H1 (cell line): Measurements from ENCODE around the gene UQCRC2. TPM values are rescaled to one million over a fixed set of nuclear protein-coding genes. Genes with fewer than 3 reads are reported as not detected.

Experiments used
- CTCF ChIA-PET: fragments of 300-600 bp; sonication (Branson Sonifier 250); formaldehyde crosslinking; loops from one replicate; lab custom pipeline; 2021; ENCODE audit not compliant: partially characterized antibody; lab: Charles Lee
- POLR2A ChIA-PET: fragments of 300-600 bp; sonication (Branson Sonifier 250); formaldehyde crosslinking; loops from one replicate; lab custom pipeline; 2021; ENCODE audit warnings: inconsistent platforms; ENCODE audit not compliant: partially characterized antibody; lab: Charles Lee
- DNase-seq, 2 experiments: peaks; one replicate each; pipeline versions ENCODE4 v3.0.0 to v3.0.0-alpha.2; 2010 to 2022; ENCODE audit warnings: low spot score in 2 of 2, low read depth in 1 of 2, mixed read lengths in 1 of 2
- FAIRE-seq: peaks from 2 replicates; lab custom pipeline; 2011; peaks lifted over from hg19 to GRCh38; lab: Jason Lieb, UNC
- H2AFZ ChIP-seq: 2 replicates; pipeline ENCODE4 v1.8.1; 2012; ENCODE audit warnings: low read length, inconsistent platforms
- H2AK5ac ChIP-seq: 2 replicates; pipeline ENCODE4 v1.6.1; 2013; ENCODE audit warnings: low read depth, low read length
- H2BK120ac ChIP-seq: replicated peaks from 2 replicates; pipeline ENCODE3; 2013; ENCODE audit warnings: low read depth, low read length, inconsistent platforms
- H2BK12ac ChIP-seq: 2 replicates; pipeline ENCODE4 v1.6.1; 2013; ENCODE audit warnings: low read depth, low read length
- H2BK15ac ChIP-seq: 2 replicates; pipeline ENCODE4 v1.6.1; 2013; ENCODE audit warnings: low read length
- H2BK20ac ChIP-seq: 2 replicates; pipeline ENCODE4 v1.6.1; 2013; ENCODE audit warnings: low read length
- H2BK5ac ChIP-seq: 2 replicates; pipeline ENCODE4 v1.6.1; 2013; ENCODE audit warnings: low read depth, low read length
- H3K14ac ChIP-seq: 2 replicates; pipeline ENCODE4 v1.6.1; 2013; ENCODE audit warnings: inconsistent platforms; ENCODE audit not compliant: insufficient read length
- H3K18ac ChIP-seq: 2 replicates; pipeline ENCODE4 v1.6.1; 2013; ENCODE audit warnings: low read length; ENCODE audit errors: extremely low read depth
- H3K23ac ChIP-seq: 2 replicates; pipeline ENCODE4 v1.6.1; 2013; ENCODE audit warnings: inconsistent platforms; ENCODE audit not compliant: insufficient read length
- H3K23me2 ChIP-seq: 2 replicates; pipeline ENCODE4 v1.6.1; 2013; ENCODE audit warnings: low read depth, low read length
- H3K27ac ChIP-seq: 2 replicates; pipeline ENCODE4 v1.6.1; 2011; ENCODE audit warnings: low read depth, low read length, inconsistent platforms
- H3K27me3 ChIP-seq, 4 experiments: replicated peaks in 1 of 4; 1 replicate in 1 of 4; 2 replicates in 3 of 4; pipeline versions ENCODE4 v1.6.1 to v1.8.1; 2011 to 2013; ENCODE audit warnings: low read length in 3 of 4, mild to moderate bottlenecking in 3 of 4, inconsistent platforms in 2 of 4, mixed read lengths in 2 of 4, moderate library complexity in 1 of 4; ENCODE audit not compliant: control insufficient read depth in 3 of 4, insufficient read depth in 3 of 4; ENCODE audit errors: extremely low read depth in 1 of 4
- H3K36me3 ChIP-seq, 4 experiments: 2 replicates each; pipeline versions ENCODE4 v1.6.1 to v1.8.1; 2011 to 2013; ENCODE audit warnings: mild to moderate bottlenecking in 4 of 4, low read length in 3 of 4, moderate library complexity in 2 of 4, control low read depth in 1 of 4, inconsistent platforms in 1 of 4; ENCODE audit not compliant: insufficient read depth in 4 of 4, control insufficient read depth in 2 of 4
- H3K4ac ChIP-seq: replicated peaks from 2 replicates; pipeline ENCODE3; 2013; ENCODE audit warnings: low read length, low read depth, mixed read lengths, inconsistent platforms; ENCODE audit not compliant: insufficient read length
- H3K4me1 ChIP-seq, 4 experiments: replicated peaks in 1 of 4; 1 replicate in 1 of 4; 2 replicates in 3 of 4; pipeline versions ENCODE4 v1.6.1 to v1.8.1; 2011 to 2013; ENCODE audit warnings: low read length in 3 of 4, inconsistent platforms in 2 of 4, mixed read lengths in 1 of 4; ENCODE audit not compliant: insufficient read depth in 4 of 4, control insufficient read depth in 3 of 4
- H3K4me2 ChIP-seq, 2 experiments: 2 replicates each; pipeline versions ENCODE4 v1.6.1 to v1.8.1; 2011 to 2013; ENCODE audit warnings: low read depth in 2 of 2, low read length in 2 of 2, control low read depth in 1 of 2, inconsistent platforms in 1 of 2, mild to moderate bottlenecking in 1 of 2; ENCODE audit not compliant: insufficient read depth in 1 of 2
- H3K4me3 ChIP-seq, 4 experiments: fragments of 200-600, 300-600 bp in 1 of 4; sonication (generic), shearing (Covaris generic), sonication (Bioruptor Twin) in 1 of 4; 2 replicates each; pipeline versions ENCODE4 v1.5.1 to v1.8.1; 2011 to 2016; ENCODE audit warnings: low read length in 4 of 4, low read depth in 3 of 4, control low read depth in 2 of 4, inconsistent platforms in 2 of 4, mild to moderate bottlenecking in 2 of 4, mixed read lengths in 1 of 4, moderate library complexity in 1 of 4; ENCODE audit not compliant: insufficient read depth in 2 of 4; ENCODE audit errors: extremely low read depth in 1 of 4
- H3K56ac ChIP-seq: replicated peaks from 2 replicates; pipeline ENCODE3; 2013; ENCODE audit warnings: low read depth, mild to moderate bottlenecking, mixed read lengths, low read length, inconsistent platforms; ENCODE audit not compliant: insufficient read length
- H3K79me1 ChIP-seq: 2 replicates; pipeline ENCODE4 v1.6.1; 2013; ENCODE audit warnings: low read depth, low read length, control low read depth
- H3K79me2 ChIP-seq, 2 experiments: 2 replicates each; pipeline versions ENCODE4 v1.6.1 to v1.8.1; 2012 to 2013; ENCODE audit warnings: low read length in 2 of 2, mild to moderate bottlenecking in 2 of 2, inconsistent platforms in 1 of 2; ENCODE audit not compliant: insufficient read depth in 2 of 2, control insufficient read depth in 1 of 2
- H3K9ac ChIP-seq, 4 experiments: replicated peaks in 1 of 4; 1 replicate in 1 of 4; 2 replicates in 3 of 4; pipeline versions ENCODE4 v1.6.1 to v1.8.1; 2011 to 2013; ENCODE audit warnings: low read depth in 3 of 4, low read length in 3 of 4, control low read depth in 2 of 4, mild to moderate bottlenecking in 2 of 4, moderate library complexity in 2 of 4, inconsistent platforms in 1 of 4; ENCODE audit errors: extremely low read depth in 1 of 4
- H3K9me3 ChIP-seq, 2 experiments: 2 replicates each; pipeline versions ENCODE4 v1.6.1 to v1.8.1; 2012 to 2013; ENCODE audit warnings: mild to moderate bottlenecking in 2 of 2, moderate library complexity in 2 of 2, control low read depth in 1 of 2, inconsistent platforms in 1 of 2, low read depth in 1 of 2, low read length in 1 of 2, mixed read lengths in 1 of 2; ENCODE audit not compliant: insufficient read depth in 2 of 2
- H4K20me1 ChIP-seq, 2 experiments: replicated peaks in 1 of 2; 2 replicates each; pipeline versions ENCODE3 to v1.8.1; 2011 to 2013; ENCODE audit warnings: inconsistent platforms in 2 of 2, low read length in 2 of 2, mild to moderate bottlenecking in 1 of 2; ENCODE audit not compliant: insufficient read depth in 2 of 2, control insufficient read depth in 1 of 2
- H4K5ac ChIP-seq: 2 replicates; pipeline ENCODE4 v1.6.1; 2013; ENCODE audit warnings: low read length, low read depth, mixed read lengths, inconsistent platforms; ENCODE audit not compliant: insufficient read length
- H4K8ac ChIP-seq: 2 replicates; pipeline ENCODE4 v1.8.0; 2013; ENCODE audit warnings: mild to moderate bottlenecking, moderate library complexity, low read length, inconsistent platforms; ENCODE audit not compliant: insufficient read depth; ENCODE audit errors: extremely low read depth
- H4K91ac ChIP-seq: replicated peaks from 2 replicates; pipeline ENCODE3; 2013; ENCODE audit warnings: low read length, mixed read lengths, inconsistent platforms; ENCODE audit not compliant: insufficient read length
- RAD21 ChIP-seq, 2 experiments: IDR thresholded peaks in 1 of 2; conservative IDR thresholded peaks in 1 of 2; 2 replicates each; pipeline ENCODE4 v1.6.1; 2011; ENCODE audit warnings: low read depth in 2 of 2, low read length in 2 of 2, improper control_type of control experiment in 1 of 2, inconsistent platforms in 1 of 2, mild to moderate bottlenecking in 1 of 2, moderate library complexity in 1 of 2
- SP4 ChIP-seq: IDR thresholded peaks from 2 replicates; pipeline ENCODE4 v1.6.1; 2012; ENCODE audit warnings: low read length, inconsistent platforms
- TEAD4 ChIP-seq: IDR thresholded peaks from 2 replicates; pipeline ENCODE4 v1.6.1; 2012; ENCODE audit warnings: low read depth, low read length, inconsistent platforms, mixed read lengths
- WGBS, 2 experiments: shearing (Covaris generic) in 1 of 2; methylation state at CpG; one replicate each; pipeline versions ENCODE4 v1.1.6 to v1.1.7; 2013 to 2015; ENCODE audit warnings: low lambda C conversion rate in 2 of 2, mixed read lengths in 2 of 2, inconsistent platforms in 1 of 2, low coverage in 1 of 2, missing lambda C conversion rate in 1 of 2; ENCODE audit not compliant: insufficient replicate concordance in 2 of 2, insufficient coverage in 1 of 2, insufficient read length in 1 of 2; ENCODE audit errors: extremely low coverage in 1 of 2, missing lambda C conversion rate in 1 of 2; 5-methylcytosine and 5-hydroxymethylcytosine counted together
- polyA plus RNA-seq, 7 experiments: library from polyadenylated mRNA; depleted of rRNA in 3 of 7; stranded (reverse) in 5 of 7; unstranded in 2 of 7; fragments of >200 nt in 5 of 7; fragments of 200-250 nt in 2 of 7; gene quantifications; 1 replicate in 5 of 7; 2 replicates in 1 of 7; 4 replicates in 1 of 7; pipeline versions ENCODE4 v1.2.1 to v1.2.3, GENCODE V29; 2011 to 2013; ENCODE audit warnings: missing spikeins in 2 of 7, mixed read lengths in 2 of 7
- total RNA-seq: library from RNA; stranded (reverse); fragmentation: NEBNext Ultra II Directional; extraction: Animal tissue kit (Norgen Biotek cat#: 25700); gene quantifications from 2 replicates; pipeline ENCODE4 v1.2.1, GENCODE V29; 2021

Gene UQCRC2
- total and polyA plus RNA-seq, 2 of the 8 experiments (the other 6 are each of a cell fraction or from before 2014, with no cell fraction given), result 94.4 to 182 TPM

- Histone ChIP-seq H3K23me2 (no peaks in the 10 kb centered on the region; the same call in 1 of the 2 replicates), H3K14ac (no peak overlapping the region), H3K18ac (no peak overlapping the region), H3K27ac (no peak overlapping the region), H4K91ac (no peak overlapping the region), H2BK5ac (no peak overlapping the region), H4K20me1 (peaks cover 3 to 4% of the 10 kb centered on the region in 2 experiments), H4K5ac (no peak overlapping the region), H3K4me2 (no peak overlapping the region), H2BK20ac (no peak overlapping the region), H3K27me3 (no peaks in the 10 kb centered on the region), H3K9me3 (no peaks in the 10 kb centered on the region), H2AFZ (no peak overlapping the region), H2BK120ac (no peak overlapping the region), H3K56ac (no peak overlapping the region), H4K8ac (no peak overlapping the region), H3K79me2 (peaks cover 0 to 71% of the 10 kb centered on the region in 2 experiments; a peak in 2 of 4 replicates), H2BK12ac (no peak overlapping the region), H3K79me1 (peaks cover 2% of the 10 kb centered on the region; the same call in 1 of the 2 replicates), H3K4me3 (no peak overlapping the region), H2BK15ac (no peak overlapping the region), H3K4me1 (no peaks in the 10 kb centered on the region), H2AK5ac (no peak overlapping the region), H3K36me3 (no peaks in the 10 kb centered on the region), H3K4ac (no peak overlapping the region), H3K23ac (no peak overlapping the region), H3K9ac (no peak overlapping the region)
- DNase-seq (no peak), FAIRE-seq (no peak)
- ChIA-PET POLR2A (no interaction called here), CTCF (interaction anchor here (1.4 kb wide), 1 partner anchor 64 kb away, joined by 4 read pairs; no protein-coding TSS in a partner anchor)
- WGBS, 2 experiments, result 80% methylated on average over 2 of the region's 2 CpGs; no CpG with 5 or more reads in 1 of the 2 experiments
- TF ChIP-seq SP4, result no peak
- TF ChIP-seq TEAD4, result no peak
- TF ChIP-seq RAD21 (IDR thresholded peaks at IDR 0.05 in 1 of 2, conservative IDR thresholded peaks at IDR 0.05 in 1 of 2; ENCODE audit: low read depth in 2 of 2, low read length in 2 of 2), result no peak
Measured at GRCh38 chr16:22014271-22014873, 61.2 kb downstream of the UQCRC2 start.
